ENCODE results near the gene SMS. TPM values are rescaled to one million over a fixed set of nuclear protein-coding genes. Genes with fewer than 3 reads are reported as not detected.

The SMS gene
- total RNA-seq, 1 experiment from 2014 or later: 164 TPM

GRCh38 chrX:21989384-21989783, 48.9 kb downstream of the SMS start:
- Histone ChIP-seq H3K27ac (ENCODE audit: low read length) (no peak overlapping the region), H3K9me2 (replicated peaks; ENCODE audit: low read length) (no peaks in the 10 kb centered on the region), H3K9me3 (ENCODE audit: low read length) (no peaks in the 10 kb centered on the region), H3K79me2 (ENCODE audit: low read length) (no peaks in the 10 kb centered on the region), H2AFZ (ENCODE audit: low read length) (no peak overlapping the region), H3K4me2 (ENCODE audit: low read length) (no peak overlapping the region), H3K27me3 (ENCODE audit: low read length) (no peaks in the 10 kb centered on the region), H3K9ac (ENCODE audit: low read length) (no peak overlapping the region), H4K20me1 (ENCODE audit: low read length) (no peaks in the 10 kb centered on the region), H3K36me3 (ENCODE audit: low read depth, low read length) (peaks cover 42% of the 10 kb centered on the region), H3K4me3 (ENCODE audit: low read length) (no peak overlapping the region), H3F3A (ENCODE audit: low read length, unreplicated experiment) (no peaks in the 10 kb centered on the region), H3K4me1 (ENCODE audit: insufficient read depth, low read length) (peaks cover 3% of the 10 kb centered on the region; the same call in 1 of the 2 replicates)
- intact Hi-C loops (cut with micrococcal nuclease): loop anchor here (5.0 to 10.0 kb wide), 4 partner anchors 95 to 1643 kb away; no protein-coding TSS in a partner anchor
- no peak for ATAC-seq
- ChIA-PET CTCF (no interaction called here), POLR2A (ENCODE audit: unreplicated experiment) (no interaction called here)
- BruUV-seq (replicated peaks): no TSS peak
- DNase-seq: no peak
- TF ChIP-seq CTCF (conservative IDR thresholded peaks at IDR 0.05; ENCODE audit: low read depth, low read length) (no peak), EZH2phosphoT487 (IDR thresholded peaks at IDR 0.05; ENCODE audit: borderline replicate concordance, low read length) (no peak), EZH2 (IDR thresholded peaks at IDR 0.05; ENCODE audit: low read length, unreplicated experiment) (no peak)

- Histone ChIP-seq H3K4me3 (ENCODE audit: low read length) (no peak overlapping the region), H3K27me3 (ENCODE audit: low read length) (no peaks in the 10 kb centered on the region), H4K20me1 (ENCODE audit: low read length) (no peaks in the 10 kb centered on the region), H3K4me1 (ENCODE audit: insufficient read depth, low read length) (peaks cover 3% of the 10 kb centered on the region; the same call in 1 of the 2 replicates), H3K4me2 (ENCODE audit: low read length) (no peak overlapping the region), H3K36me3 (ENCODE audit: low read depth, low read length) (peaks cover 31% of the 10 kb centered on the region), H3F3A (ENCODE audit: low read length, unreplicated experiment) (no peaks in the 10 kb centered on the region), H3K27ac (ENCODE audit: low read length) (no peak overlapping the region), H3K9ac (ENCODE audit: low read length) (no peak overlapping the region), H3K9me2 (replicated peaks; ENCODE audit: low read length) (no peaks in the 10 kb centered on the region), H3K79me2 (ENCODE audit: low read length) (no peaks in the 10 kb centered on the region), H2AFZ (ENCODE audit: low read length) (no peak overlapping the region), H3K9me3 (ENCODE audit: low read length) (no peaks in the 10 kb centered on the region)
- intact Hi-C loops (cut with micrococcal nuclease): no loop called here
- DNase-seq (no peak), ATAC-seq (no peak)
- no TSS peak for BruUV-seq (replicated peaks)
- TF ChIP-seq CTCF (conservative IDR thresholded peaks at IDR 0.05; ENCODE audit: low read depth, low read length): no peak
- no peak for TF ChIP-seq EZH2 (IDR thresholded peaks at IDR 0.05; ENCODE audit: low read length, unreplicated experiment)
- TF ChIP-seq EZH2phosphoT487 (IDR thresholded peaks at IDR 0.05; ENCODE audit: borderline replicate concordance, low read length): no peak
- POLR2A ChIA-PET (ENCODE audit: unreplicated experiment): no interaction called here
- CTCF ChIA-PET: no interaction called here
Measured at GRCh38 chrX:21990832-21991231, 50.3 kb downstream of the SMS start.

- Histone ChIP-seq H3K27me3 (ENCODE audit: low read length) (no peaks in the 10 kb centered on the region), H4K20me1 (ENCODE audit: low read length) (no peaks in the 10 kb centered on the region), H3K27ac (ENCODE audit: low read length) (no peak overlapping the region), H3K9me3 (ENCODE audit: low read length) (no peaks in the 10 kb centered on the region), H3K4me2 (ENCODE audit: low read length) (no peak overlapping the region), H3K4me1 (ENCODE audit: insufficient read depth, low read length) (peaks cover under 1% of the 10 kb centered on the region; the same call in 1 of the 2 replicates), H3K9me2 (replicated peaks; ENCODE audit: low read length) (no peaks in the 10 kb centered on the region), H3K79me2 (ENCODE audit: low read length) (no peaks in the 10 kb centered on the region), H3F3A (ENCODE audit: low read length, unreplicated experiment) (no peaks in the 10 kb centered on the region), H2AFZ (ENCODE audit: low read length) (no peak overlapping the region), H3K9ac (ENCODE audit: low read length) (no peak overlapping the region), H3K36me3 (ENCODE audit: low read depth, low read length) (peaks cover 30% of the 10 kb centered on the region), H3K4me3 (ENCODE audit: low read length) (no peak overlapping the region)
- no peak for DNase-seq
- intact Hi-C loops (cut with micrococcal nuclease): no loop called here
- BruUV-seq (replicated peaks): no TSS peak
- ChIA-PET CTCF (no interaction called here), POLR2A (ENCODE audit: unreplicated experiment) (no interaction called here)
- no peak for ATAC-seq
- TF ChIP-seq CTCF (conservative IDR thresholded peaks at IDR 0.05; ENCODE audit: low read depth, low read length): no peak
- TF ChIP-seq EZH2 (IDR thresholded peaks at IDR 0.05; ENCODE audit: low read length, unreplicated experiment): no peak
- no peak for TF ChIP-seq EZH2phosphoT487 (IDR thresholded peaks at IDR 0.05; ENCODE audit: borderline replicate concordance, low read length)
Measured at GRCh38 chrX:21991504-21991903, 51.0 kb downstream of the SMS start.

Measured in PC-3 (cell line).